Upper lobe of right lung (tissue), 1 donor: Measurements from ENCODE around the gene FARP1. TPM values are rescaled to one million over a fixed set of nuclear protein-coding genes. Genes with fewer than 3 reads are reported as not detected.

ENCODE experiments used
- ATAC-seq: fragments of 200-7000 bp; cut with Tn5 transposase; one replicate; pipeline ENCODE4 v1.9.1; 2020; ENCODE audit warnings: mild to moderate bottlenecking, moderate library complexity
- DNase-seq: peaks from one replicate; pipeline ENCODE4 v3.0.0-alpha.2; 2020
- H3K27ac ChIP-seq: fragments of 200-600 bp; one replicate; pipeline ENCODE4 v1.8.0; 2022
- H3K27me3 ChIP-seq: fragments of 200-600 bp; one replicate; pipeline ENCODE4 v1.8.0; 2022; ENCODE audit warnings: mild to moderate bottlenecking
- H3K36me3 ChIP-seq: fragments of 200-600 bp; one replicate; pipeline ENCODE4 v1.8.0; 2022
- H3K4me1 ChIP-seq: fragments of 200-600 bp; one replicate; pipeline ENCODE4 v1.8.0; 2022
- H3K4me3 ChIP-seq: fragments of 200-600 bp; one replicate; pipeline ENCODE4 v1.8.0; 2022; ENCODE audit warnings: mild to moderate bottlenecking
- H3K9me3 ChIP-seq: fragments of 200-600 bp; one replicate; pipeline ENCODE4 v1.8.0; 2022
- intact Hi-C: fragments of 100-400 bp; cut with DNase I; formaldehyde crosslinking; loops from one replicate; pipeline ENCODE4 v1.11.0; 2022
- long read RNA-seq: library from polyadenylated mRNA; unstranded; transcript quantifications from one replicate; pipeline ENCODE4 v2.0.0, GENCODE V29; 2021
- total RNA-seq: library from RNA; stranded (reverse); fragmentation: NEBNext Ultra II Directional; extraction: Animal tissue kit (Norgen Biotek cat#: 25700); gene quantifications from one replicate; pipeline ENCODE4 v1.2.1, GENCODE V29; 2021
- TF ChIP-seq, protein P1 (sequence below): fragments of 200-600 bp; IDR thresholded peaks from one replicate; pipeline ENCODE4 v1.8.0; 2022; ENCODE audit warnings: antibody characterized with exemption
- donor health status: DM: no; HTN: yes; CAD: no; lungs with severe emphysema.

FARP1 gene, protein sequence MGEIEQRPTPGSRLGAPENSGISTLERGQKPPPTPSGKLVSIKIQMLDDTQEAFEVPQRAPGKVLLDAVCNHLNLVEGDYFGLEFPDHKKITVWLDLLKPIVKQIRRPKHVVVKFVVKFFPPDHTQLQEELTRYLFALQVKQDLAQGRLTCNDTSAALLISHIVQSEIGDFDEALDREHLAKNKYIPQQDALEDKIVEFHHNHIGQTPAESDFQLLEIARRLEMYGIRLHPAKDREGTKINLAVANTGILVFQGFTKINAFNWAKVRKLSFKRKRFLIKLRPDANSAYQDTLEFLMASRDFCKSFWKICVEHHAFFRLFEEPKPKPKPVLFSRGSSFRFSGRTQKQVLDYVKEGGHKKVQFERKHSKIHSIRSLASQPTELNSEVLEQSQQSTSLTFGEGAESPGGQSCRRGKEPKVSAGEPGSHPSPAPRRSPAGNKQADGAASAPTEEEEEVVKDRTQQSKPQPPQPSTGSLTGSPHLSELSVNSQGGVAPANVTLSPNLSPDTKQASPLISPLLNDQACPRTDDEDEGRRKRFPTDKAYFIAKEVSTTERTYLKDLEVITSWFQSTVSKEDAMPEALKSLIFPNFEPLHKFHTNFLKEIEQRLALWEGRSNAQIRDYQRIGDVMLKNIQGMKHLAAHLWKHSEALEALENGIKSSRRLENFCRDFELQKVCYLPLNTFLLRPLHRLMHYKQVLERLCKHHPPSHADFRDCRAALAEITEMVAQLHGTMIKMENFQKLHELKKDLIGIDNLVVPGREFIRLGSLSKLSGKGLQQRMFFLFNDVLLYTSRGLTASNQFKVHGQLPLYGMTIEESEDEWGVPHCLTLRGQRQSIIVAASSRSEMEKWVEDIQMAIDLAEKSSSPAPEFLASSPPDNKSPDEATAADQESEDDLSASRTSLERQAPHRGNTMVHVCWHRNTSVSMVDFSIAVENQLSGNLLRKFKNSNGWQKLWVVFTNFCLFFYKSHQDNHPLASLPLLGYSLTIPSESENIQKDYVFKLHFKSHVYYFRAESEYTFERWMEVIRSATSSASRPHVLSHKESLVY
- 95.9 TPM for total RNA-seq
- long read RNA-seq, full-length matches to known transcripts, result 58 of 132 reads
- long read RNA-seq, partial matches to known transcripts, result 41 of 132 reads
- long read RNA-seq, other reads (novel, unspliced or antisense), result 33 of 132 reads

DNA sequence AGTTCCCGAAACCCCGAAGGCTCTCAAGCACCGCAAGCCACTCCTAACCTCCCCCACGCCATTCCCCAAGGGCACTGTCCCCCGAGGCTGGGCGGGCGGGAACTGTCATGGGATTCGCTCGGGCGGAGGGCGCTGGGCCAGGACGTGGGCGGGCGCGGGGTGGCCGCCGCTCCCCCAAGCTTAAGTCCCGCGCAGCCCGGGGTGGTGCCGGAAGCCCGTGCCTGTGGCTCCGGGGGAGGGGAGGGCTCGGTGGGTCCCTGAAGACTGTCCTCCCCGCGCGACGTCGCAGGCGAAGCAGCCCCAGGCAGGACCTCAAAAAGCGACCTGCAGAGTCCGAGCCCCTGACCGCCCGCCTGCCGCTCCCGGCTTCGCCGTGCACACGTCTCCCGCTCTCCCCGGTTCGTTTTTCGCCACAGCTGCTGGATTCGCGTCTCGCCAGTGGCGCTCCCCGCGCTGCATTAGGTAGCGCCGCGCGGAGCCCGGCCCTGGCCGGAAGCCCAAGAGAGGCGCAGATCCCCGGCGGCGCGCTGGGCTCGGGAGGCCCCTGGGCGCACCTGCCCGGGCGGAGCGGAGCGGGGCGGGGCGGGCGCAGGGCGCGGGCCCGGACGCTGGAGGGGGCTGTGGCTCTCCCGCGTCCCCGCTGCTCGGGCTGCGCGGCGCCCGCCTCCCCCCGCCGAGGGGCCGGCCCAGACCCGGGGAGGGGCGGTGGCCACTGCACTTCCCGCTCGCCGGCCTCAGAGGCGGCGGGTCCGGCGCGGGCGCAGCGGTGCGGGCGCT is at the start of gene FARP1:
Gene FARP1 (plus strand): TSS at position 715 of the 777 bp plus-strand sequence. CDS start 70,149 bp downstream, outside the sequence.
- Histone ChIP-seq H3K4me1 (peaks cover 22% of the 10 kb centered on the region), H3K27ac (peak within 1 kb of the TSS; percentile 74), H3K4me3 (peak within 1 kb of the TSS; percentile 62), H3K27me3 (no peaks in the 10 kb centered on the region), H3K9me3 (no peaks in the 10 kb centered on the region), H3K36me3 (no peaks in the 10 kb centered on the region)
- DNase-seq (peak; percentile 92), ATAC-seq (peak; percentile 96)
- intact Hi-C loops, result no loop called here
- TF ChIP-seq, protein P1, sequence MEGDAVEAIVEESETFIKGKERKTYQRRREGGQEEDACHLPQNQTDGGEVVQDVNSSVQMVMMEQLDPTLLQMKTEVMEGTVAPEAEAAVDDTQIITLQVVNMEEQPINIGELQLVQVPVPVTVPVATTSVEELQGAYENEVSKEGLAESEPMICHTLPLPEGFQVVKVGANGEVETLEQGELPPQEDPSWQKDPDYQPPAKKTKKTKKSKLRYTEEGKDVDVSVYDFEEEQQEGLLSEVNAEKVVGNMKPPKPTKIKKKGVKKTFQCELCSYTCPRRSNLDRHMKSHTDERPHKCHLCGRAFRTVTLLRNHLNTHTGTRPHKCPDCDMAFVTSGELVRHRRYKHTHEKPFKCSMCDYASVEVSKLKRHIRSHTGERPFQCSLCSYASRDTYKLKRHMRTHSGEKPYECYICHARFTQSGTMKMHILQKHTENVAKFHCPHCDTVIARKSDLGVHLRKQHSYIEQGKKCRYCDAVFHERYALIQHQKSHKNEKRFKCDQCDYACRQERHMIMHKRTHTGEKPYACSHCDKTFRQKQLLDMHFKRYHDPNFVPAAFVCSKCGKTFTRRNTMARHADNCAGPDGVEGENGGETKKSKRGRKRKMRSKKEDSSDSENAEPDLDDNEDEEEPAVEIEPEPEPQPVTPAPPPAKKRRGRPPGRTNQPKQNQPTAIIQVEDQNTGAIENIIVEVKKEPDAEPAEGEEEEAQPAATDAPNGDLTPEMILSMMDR, result peak; percentile 27

DNA sequence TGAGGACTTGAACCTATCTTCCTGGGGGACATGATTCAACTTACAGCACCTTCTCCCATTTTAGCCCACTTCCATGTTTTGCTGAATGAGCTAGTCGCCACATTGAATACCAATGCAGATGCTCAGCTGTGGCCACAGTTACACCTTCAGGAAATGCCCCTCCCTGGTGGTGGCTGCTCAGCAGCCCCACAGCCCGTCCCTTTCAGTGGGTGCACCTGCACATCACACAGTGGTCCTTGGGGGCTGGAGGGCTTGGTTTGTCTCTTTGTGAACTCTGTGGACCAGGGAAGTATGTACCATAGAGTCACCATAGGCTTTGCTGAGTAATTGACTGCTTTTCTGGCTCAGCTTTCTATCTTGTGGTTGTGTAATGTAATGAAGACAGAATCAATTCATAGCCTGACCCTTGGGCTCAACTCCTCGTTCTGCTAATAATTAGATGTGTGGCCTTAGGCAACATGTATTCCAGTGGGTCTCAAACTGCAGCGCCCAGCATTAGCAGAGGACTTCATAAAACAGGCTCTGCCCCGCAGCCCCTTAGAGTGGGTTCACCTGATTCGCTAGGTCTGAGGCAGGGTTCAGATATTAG is 48.1 kb upstream of the FARP1 start:
- H3K27me3 ChIP-seq, result no peaks in the 10 kb centered on the region
- intact Hi-C loops, result no loop called here
- H3K9me3 ChIP-seq, result no peaks in the 10 kb centered on the region
- H3K27ac ChIP-seq, result no peak overlapping the region
- no peaks in the 10 kb centered on the region for H3K4me1 ChIP-seq
- no peak for DNase-seq
- TF ChIP-seq, protein P1, result no peak
- H3K4me3 ChIP-seq, result no peak overlapping the region
- ATAC-seq, result no peak
- H3K36me3 ChIP-seq, result no peaks in the 10 kb centered on the region

DNA sequence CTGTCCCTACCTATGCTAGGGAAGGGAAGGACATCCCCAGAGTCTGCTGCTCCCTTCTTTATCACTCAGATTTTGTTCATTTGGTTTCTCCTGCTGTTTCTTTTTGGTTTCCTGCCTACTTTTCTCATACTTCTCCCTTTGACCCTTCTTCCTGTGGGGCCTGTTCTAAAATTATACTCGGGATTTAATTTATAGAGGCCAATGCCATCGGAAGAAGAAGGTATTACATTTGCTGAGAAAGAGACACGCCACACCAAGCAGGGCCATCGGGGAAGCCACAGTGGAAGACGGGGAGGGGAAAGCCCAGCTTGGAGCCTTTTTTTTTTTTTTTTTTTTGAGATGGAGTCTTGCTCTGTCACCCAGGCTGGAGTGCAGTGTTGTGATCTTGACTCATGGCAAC is 46.8 kb upstream of the FARP1 start:
- H3K4me1 ChIP-seq, result no peaks in the 10 kb centered on the region
- no peaks in the 10 kb centered on the region for H3K9me3 ChIP-seq
- no peak for ATAC-seq
- DNase-seq, result no peak
- no peaks in the 10 kb centered on the region for H3K27me3 ChIP-seq
- intact Hi-C loops, result no loop called here
- H3K4me3 ChIP-seq, result no peak overlapping the region
- no peaks in the 10 kb centered on the region for H3K36me3 ChIP-seq
- H3K27ac ChIP-seq, result no peak overlapping the region
- TF ChIP-seq, protein P1, result no peak

DNA sequence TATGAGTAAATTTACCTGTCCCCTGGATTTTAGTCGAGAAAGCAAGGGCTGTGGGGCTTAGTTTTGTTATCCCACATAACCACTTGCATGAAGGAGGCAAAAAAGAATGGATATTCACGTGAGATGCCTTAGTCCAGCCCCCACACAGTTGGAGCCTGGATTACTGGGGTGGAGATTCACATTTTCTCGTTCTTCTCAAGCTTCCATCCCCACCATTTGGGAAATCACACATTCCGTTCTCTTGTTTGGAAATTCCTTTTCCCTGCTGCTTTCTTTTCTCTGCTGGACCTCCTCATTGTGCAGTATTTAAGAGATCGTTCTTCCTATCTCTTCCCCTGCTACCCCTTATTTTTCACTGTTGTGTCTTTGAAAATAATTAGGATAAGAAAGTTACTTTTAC is 45.1 kb upstream of the FARP1 start:
- intact Hi-C loops, result no loop called here
- ATAC-seq, result no peak
- no peaks in the 10 kb centered on the region for H3K4me1 ChIP-seq
- TF ChIP-seq, protein P1, result no peak
- no peaks in the 10 kb centered on the region for H3K36me3 ChIP-seq
- no peak overlapping the region for H3K4me3 ChIP-seq
- no peak for DNase-seq
- no peaks in the 10 kb centered on the region for H3K9me3 ChIP-seq
- no peak overlapping the region for H3K27ac ChIP-seq
- H3K27me3 ChIP-seq, result no peaks in the 10 kb centered on the region
